Measurements from ENCODE around the gene GET3.
"Not testable (repeated sequence)": the region's sequence is repeated elsewhere in the genome, so short reads cannot be mapped to it uniquely, and the experiment has no call there.

GET3 gene

DNA sequence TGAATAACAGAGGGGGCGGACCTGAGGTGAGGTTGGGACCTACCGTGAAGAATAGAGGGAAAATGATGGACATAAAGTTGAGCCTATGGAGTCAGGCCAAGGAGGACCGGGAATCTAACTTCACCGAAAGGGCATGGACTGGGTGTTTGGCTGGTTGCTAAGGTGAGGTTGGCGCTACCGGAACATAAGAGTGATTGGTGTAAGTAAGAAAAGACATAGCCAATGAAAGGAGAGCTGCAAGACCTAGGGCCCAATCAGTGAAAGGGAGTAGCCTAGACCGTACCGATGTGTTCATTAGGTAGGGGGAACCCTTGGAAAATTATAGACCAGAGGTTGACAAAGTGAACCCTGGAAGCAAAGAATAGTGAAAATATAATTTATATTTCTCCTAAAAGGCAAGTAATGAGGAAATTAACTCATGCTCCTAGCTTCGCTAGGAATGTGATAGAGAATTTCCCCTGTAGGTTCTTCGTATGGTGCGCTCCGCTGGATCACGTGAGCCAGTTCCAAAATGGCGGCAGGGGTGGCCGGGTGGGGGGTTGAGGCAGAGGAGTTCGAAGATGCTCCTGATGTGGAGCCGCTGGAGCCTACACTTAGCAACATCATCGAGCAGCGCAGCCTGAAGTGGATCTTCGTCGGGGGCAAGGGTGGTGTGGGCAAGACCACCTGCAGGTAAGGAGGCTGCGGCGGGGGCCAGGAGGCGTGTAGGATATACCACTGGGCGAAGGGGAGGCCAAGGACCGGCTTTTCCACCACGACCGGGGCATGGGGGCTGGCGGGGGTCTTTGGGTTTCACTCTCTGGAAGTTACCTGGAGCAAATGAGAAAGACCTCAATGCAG is at the start of gene GET3:
Gene GET3 (plus strand): TSS at position 503 of the 840 bp plus-strand sequence. CDS start 9 bp downstream, at position 512.
- peak; percentile 56 to 96 for DNase-seq

GRCh38 chr19:12689012-12689411 is 48.3 kb upstream of the GET3 start:
- no peak for DNase-seq

- peak in 1 of 2 donors; percentile 87 for DNase-seq
These were observed 47.6 kb upstream of the GET3 start for GRCh38 chr19:12689581-12690216.

DNA sequence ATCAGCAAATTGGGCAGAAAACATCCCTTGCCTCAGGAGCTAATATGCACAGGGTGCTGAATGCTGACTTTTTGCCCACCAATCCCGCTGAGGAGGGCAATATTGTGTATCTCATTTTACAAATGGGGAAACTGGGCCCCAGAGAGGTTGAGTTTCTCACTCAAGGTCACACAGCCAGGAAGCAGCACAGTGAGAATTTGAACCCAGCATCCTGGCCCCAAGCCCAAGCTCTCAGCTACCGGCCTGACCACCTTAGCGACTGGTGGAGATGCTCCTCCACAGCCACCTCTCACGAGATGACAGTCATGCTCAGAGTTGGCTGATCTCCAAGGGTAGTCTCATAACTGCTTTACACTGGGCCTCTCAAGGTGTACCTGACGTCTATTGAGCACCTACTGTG is 44.3 kb upstream of the GET3 start:
- DNase-seq = no peak

DNA sequence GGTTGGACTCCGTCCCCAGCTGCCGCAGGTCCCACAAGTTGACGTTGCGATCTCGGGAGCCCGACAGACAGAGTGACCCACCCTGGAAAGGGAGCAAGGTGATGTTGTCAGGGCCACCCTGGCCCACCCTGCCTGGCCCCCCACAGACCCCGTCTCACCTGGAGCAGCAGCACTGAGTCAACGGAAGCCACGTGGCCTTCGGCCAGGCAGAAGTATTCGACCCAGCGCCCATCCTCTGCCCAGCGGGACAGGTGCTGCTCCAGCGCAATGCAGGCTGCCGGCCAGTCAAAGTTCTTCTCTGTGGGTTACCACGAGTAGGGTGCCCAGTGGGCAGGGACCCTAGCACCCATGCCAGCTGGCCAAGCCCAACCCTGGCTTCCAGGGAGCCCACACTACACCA is 42.7 kb upstream of the GET3 start:
- DNase-seq = no peak

- DNase-seq = no peak
These were observed 42.2 kb upstream of the GET3 start for GRCh38 chr19:12695096-12695495.

DNA sequence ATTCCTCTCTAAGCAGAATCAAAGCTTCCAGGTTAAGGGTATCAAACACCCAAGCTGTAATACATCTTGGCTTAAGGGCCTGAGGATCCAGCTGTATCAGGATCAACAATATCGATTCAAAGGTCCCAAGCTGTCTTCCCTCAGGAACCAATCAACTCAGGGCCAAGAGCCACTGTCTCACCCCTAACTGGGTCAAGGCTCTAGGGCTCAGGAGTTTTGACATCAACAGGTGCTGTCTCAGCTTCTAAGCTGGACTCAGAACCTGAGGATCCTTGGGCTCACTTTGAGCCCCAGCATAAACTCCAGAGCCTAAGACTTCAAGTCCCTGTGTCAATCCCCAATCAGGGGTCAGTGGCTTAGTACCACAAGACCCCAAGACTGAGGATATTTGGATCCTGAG is 41.8 kb upstream of the GET3 start:
- DNase-seq = no peak

DNA sequence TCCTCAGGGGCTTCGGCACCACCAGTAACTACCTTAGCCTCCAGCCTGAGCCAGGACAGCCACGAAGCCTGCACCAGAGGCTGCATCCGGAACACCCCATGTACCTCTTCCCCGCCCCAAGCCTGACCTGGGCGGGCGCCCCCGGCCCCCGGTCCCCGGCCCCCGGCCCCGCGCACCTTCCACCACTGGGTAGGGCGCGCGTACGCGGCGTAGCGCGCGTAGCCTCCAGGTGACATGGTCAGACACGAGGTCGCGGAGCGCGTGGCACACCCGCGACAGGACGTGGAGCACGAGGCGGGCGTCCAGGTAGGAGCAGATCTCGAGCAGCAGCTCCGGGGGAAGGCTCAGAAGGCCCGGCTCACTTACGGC is 41.3 kb upstream of the GET3 start:
- no peak for DNase-seq

DNA sequence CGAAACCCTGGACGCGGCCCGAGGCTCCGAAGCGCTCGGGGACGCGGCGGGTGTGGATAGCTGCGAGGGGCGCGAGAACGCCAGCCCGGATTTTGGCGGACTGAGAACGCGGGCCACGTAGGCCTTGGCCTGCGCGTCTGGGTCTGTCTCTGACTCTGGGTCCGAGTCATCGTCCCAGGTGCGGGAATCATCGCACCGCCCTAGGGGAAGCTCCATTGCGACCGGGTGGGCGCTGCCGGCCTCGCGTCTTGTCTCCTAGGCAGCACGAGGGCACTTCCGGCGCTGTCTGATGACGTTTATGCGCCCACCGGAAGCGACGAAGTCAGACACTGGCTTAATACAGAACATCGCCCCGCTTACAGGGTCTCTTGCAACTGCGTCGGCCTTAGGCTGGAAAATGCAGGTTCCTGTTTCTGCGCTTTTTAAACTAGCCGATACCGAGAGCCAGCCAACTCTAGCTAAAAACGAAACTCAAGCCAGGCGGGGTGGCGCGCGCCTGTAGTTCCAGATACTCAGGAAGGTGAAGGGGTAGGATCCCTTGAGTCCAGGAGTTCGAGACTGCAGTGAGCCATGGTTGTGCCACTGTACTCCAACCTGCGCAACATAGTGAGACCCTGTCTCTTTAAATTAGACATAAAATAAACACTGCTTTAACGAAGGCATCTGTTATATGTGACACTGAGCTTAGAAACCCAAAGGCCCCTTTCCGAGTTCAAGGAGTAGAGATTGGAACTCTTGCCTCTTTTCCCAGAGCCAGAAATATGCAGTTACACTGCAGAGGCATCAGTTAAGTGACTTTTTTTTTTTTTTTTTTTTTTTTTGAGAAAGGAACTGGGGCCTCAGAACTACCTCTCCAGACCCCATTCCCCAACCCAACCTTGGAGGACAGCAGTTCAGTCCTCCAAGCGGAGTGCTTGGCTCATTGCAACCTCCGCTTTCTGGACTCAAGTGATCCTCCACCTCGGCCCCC is 40.6 kb upstream of the GET3 start, which contains the start of gene FBXW9:
Gene FBXW9 (minus strand): TSS at position 266 of the 970 bp plus-strand sequence. CDS start 50 bp downstream, at position 216.
- DNase-seq = peak; percentile 90 to 97

DNA sequence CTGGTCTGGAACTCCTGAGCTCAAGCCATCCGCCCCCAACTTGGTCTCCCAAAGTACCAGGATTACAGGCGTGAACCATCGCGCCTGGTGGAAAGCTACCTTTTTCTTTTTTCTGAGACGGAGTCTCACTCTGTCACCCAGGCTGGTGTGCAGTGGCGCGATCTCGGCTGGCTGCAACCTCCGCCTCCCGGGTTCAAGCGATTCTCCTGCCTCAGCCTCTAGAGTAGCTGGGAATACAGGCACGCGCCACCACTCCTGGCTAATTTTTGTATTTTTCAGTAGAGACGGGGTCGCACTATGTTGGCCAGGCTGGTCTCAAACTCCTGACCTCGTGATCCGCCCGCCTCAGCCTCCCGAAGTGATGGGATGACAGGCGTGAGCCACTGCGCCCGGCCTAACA is 39.9 kb upstream of the GET3 start:
- DNase-seq = not testable (repeated sequence)

- DNase-seq = no peak
These were observed 39.2 kb upstream of the GET3 start for GRCh38 chr19:12698138-12698537.

DNA sequence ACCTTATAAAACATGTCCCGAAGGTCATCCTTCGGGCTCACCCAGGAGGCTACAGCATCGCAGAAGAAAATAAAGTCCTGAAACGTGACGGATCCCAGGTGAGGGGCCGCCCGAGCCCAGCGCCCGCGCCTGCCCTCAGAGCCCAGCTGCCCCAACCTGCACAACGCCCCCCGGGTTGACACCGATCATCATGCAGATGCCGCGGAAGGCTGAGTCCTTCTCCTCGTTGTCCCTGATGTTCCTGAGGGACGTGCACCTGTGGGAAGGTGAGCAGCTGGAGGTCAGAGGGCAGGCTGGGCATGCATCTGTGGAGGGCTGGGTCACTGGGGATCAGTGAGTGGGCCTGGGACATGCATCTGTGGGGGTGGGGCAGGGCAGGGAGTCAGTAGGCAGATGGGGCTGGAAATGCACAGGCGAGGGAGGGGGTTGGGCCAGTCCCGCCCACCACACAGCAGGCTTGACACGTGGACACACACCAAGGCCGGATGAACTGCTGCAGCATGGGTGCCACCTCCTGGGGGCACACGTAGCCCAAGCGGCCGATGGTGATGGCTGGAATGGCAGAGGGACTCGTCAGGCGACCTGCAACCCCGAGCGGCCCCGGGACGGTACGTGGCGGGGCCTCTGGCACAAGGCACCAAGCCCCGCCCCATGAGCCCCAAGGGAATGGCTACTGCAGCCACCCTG is 35.6 kb upstream of the GET3 start:
- no peak for DNase-seq

GRCh38 chr19:12703046-12703445 is 34.3 kb upstream of the GET3 start:
- DNase-seq = peak in 1 of 2 donors; percentile 13

DNA sequence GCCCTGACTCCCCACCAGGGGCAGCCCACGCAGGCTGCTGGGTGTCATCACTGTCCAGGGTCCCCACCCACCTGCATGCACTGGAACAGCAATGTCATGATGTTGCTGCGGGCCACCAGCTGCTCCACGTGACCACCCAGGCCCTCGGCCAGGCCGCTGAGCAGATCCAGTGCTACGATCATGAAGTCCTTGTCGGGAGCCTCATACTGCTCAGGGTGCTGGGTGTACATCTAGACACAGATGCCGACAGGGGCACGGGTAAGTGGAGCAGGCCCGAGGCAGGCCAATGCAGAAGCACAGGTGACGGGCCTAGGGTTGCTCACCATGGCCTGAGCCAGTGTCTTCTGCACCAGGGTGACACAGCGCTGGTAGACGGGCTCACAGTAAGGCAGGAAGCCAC is 32.1 kb upstream of the GET3 start:
- no peak for DNase-seq

DNA sequence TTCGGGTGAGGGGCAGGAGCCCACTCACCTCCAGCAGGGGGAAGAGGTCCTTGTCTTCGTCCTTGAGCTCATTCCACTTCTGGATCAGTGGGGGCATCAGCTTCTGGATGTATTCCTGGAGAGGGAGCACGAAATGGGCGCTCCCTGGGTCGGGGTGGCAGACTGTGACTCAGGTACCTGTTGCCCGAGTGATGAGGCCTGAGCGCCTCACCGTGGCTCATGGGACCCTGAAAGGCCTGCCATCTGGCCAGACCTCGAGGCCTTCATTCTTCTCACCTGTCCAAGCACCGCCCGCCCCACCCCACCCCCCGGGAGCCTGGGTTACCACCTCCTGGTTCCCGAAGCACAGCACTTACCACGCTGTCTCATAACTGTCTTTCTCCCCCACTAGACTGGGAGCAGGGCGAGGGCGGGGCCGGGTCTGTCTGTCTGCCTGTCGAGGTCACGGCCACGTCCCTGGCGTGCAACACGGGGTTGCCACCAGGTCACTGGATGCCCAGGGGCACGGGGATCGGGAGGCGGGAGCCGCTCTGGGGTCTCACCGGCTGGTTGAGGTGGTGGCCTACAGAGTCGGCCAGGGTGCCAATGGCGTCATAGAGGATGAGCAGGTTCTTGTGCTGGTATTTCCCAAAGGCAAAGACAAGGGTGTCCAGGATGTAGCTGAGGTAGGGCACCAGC is 31.5 kb upstream of the GET3 start:
- no peak for DNase-seq

GRCh38 chr19:12706332-12706718 is 31.0 kb upstream of the GET3 start:
- no peak for DNase-seq

DNA sequence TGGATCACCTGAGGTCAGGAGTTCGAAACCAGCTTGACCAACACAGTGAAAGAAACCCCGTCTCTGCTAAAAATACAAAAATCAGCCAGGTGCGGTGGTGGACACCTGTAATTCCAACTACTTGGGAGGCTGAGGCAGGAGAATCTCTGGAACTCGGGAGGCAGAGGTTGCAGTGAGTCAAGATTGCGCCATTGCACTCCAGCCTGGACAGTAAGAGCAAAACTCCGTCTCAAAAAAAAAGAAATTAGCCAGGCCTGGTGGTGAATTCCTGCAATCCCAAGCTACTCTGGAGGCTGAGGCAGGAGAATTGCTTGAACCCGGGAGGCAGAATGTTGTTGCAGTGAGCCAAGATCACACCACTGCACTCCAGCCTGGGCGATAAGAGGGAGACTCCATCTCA is 28.7 kb upstream of the GET3 start:
- DNase-seq = no peak

GRCh38 chr19:12711187-12711586 is 26.1 kb upstream of the GET3 start:
- no peak for DNase-seq

DNA sequence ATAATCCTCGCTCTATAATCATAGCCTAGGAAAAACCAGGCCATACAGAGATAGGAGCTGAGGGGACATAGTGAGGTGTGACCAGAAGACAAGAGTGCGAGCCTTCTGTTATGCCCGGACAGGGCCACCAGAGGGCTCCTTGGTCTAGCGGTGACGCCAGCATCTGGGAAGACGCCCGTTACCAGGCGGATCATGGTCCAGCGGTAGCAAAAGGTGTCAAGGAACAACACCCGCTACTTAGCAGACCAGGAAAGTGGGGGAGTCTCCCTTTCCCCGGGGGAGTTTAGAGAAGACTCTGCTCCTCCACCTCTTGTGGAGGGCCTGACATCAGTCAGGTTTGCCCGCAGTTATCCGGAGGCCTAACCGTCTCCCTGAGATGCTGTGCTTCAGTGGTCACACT is 25.2 kb upstream of the GET3 start:
- not testable (repeated sequence) for DNase-seq

DNA sequence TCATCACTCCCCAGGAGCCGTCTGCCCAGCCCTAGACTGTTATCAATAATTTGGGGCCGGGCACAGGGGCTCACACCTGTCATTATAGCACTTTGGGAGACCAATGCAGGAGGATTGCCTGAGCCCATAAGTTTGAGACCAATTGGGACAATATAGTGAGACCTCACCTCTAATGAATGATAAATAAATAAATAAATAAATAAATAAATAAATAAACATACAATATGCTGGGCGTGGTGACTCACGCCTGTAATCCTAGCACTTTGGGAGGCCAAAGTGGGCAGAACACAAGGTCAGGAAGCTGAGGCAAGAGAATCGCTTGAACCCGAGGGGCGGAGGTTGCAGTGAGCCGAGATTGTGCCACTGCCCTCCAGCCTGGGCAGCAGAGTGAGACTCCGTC is 24.0 kb upstream of the GET3 start:
- not testable (repeated sequence) for DNase-seq

DNA sequence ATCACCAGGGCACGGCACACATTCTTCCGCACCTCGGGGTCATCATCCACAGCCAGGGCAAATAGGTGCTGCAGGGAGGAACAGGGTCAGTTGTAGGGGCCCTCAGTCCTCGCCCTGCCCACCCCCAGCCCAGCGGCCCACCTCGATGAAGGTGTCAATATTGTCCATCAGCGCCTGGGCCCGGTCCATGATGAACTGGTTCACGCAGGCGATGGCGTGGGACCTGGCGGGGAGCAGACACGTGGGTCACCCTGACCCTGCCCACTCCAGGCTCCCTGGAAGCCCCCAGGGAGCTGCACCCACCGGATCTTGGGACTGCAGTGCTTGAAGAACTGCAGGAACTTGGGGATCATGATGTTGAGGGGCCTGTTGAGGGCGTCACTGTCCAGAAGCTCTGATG is 22.2 kb upstream of the GET3 start:
- no peak for DNase-seq

DNA sequence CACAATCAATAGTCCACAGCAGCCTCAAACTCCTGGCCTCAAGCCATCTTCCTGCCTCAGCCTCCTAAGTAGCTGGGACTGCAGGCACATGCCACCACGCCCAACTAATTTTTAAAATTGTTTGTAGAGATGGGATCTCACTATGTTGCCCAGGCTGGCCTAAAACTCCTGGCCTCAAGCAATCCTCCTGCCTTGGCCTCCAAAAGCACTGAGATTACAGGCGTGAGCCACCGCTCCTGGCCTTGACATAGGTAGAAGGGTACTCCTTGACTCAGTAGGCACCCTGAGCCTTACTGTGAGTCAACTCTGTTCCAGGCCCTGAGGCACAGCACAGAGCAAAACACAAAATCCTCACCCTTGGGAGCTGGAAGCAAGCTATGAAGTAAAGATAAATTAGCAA is 21.4 kb upstream of the GET3 start:
- DNase-seq = no peak

All from bone marrow (tissue), 2 donors.